Measurements from ENCODE around the gene RHEX.
"Not testable (repeated sequence)": the region's sequence is repeated elsewhere in the genome, so short reads cannot be mapped to it uniquely, and the experiment has no call there.

The RHEX gene

DNA sequence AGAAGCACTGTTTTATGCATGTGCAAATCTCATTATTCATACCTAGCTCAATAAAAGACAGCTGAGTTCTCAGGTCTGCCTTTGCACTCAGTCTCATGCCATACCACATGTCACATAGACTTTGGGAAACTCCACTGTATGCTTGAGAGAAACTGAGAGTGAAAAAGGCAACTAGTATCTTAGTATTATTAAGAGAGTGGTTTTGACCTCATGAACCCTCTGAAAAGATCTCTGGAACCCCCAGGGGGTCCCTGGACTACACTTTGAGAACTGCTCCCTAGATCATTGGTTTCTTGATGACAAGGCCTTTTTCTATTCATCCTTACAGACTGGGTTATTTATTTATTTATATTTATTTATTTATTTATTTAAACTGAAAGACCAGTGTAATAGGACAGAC lies 3.7 kb upstream of the RHEX start:
- DNase-seq (ENCODE audit: extremely low spot score) = peak; percentile 43
- POLR2A ChIA-PET = interaction anchor here (0.5 kb wide), 1 partner anchor 18 kb away, joined by 3 read pairs; no protein-coding TSS in a partner anchor
- TF ChIP-seq, protein P1, sequence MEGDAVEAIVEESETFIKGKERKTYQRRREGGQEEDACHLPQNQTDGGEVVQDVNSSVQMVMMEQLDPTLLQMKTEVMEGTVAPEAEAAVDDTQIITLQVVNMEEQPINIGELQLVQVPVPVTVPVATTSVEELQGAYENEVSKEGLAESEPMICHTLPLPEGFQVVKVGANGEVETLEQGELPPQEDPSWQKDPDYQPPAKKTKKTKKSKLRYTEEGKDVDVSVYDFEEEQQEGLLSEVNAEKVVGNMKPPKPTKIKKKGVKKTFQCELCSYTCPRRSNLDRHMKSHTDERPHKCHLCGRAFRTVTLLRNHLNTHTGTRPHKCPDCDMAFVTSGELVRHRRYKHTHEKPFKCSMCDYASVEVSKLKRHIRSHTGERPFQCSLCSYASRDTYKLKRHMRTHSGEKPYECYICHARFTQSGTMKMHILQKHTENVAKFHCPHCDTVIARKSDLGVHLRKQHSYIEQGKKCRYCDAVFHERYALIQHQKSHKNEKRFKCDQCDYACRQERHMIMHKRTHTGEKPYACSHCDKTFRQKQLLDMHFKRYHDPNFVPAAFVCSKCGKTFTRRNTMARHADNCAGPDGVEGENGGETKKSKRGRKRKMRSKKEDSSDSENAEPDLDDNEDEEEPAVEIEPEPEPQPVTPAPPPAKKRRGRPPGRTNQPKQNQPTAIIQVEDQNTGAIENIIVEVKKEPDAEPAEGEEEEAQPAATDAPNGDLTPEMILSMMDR (IDR thresholded peaks at IDR 0.05; ENCODE audit: control extremely low read depth, extremely low read depth, low read depth, missing control alignments) = no peak
- CTCF ChIA-PET = interaction anchor here (8.6 kb wide), 1 partner anchor 16 kb away, joined by 115 read pairs; no protein-coding TSS in a partner anchor

DNA sequence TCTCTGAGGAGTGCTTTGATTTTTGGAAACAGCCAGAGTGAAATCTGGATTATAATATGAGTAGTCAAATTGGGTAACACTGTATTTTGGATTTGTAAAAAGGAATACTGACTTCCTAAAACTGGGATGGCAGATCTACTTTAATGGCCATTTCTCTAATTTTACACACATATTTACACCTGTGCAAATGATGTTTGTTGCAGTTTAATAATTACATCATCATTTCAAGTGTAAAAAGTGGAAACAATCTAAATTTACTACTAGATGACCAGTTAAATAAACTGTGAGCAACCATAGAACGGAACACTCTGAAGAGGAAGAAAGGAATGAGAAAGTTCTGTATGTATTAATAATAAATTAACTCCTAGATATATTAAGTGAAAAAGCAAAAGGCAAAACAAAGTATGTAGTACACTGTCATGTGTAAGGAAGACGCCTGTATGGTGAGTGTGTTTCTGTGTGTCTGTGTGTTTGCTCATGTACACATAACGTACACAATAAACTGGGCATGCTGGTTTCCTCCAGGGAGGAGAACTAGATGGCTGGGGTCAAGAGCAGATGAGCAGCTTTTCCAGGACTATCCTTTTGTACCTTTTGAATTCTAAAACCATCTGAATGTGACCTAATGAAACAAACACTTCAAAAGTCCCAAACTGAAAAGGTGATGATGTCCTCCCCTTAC lies 2.9 kb upstream of the RHEX start:
- ChIA-PET CTCF (interaction anchor here (2.2 to 2.3 kb wide), 2 partner anchors 8 to 13 kb away, joined by 9 read pairs; no protein-coding TSS in a partner anchor), POLR2A (interaction anchor here (0.6 kb wide), 1 partner anchor 627 kb away, joined by 3 read pairs; no protein-coding TSS in a partner anchor)
- TF ChIP-seq, protein P1 (IDR thresholded peaks at IDR 0.05; ENCODE audit: control extremely low read depth, extremely low read depth, low read depth, missing control alignments) = no peak
- no peak for DNase-seq (ENCODE audit: extremely low spot score)

DNA sequence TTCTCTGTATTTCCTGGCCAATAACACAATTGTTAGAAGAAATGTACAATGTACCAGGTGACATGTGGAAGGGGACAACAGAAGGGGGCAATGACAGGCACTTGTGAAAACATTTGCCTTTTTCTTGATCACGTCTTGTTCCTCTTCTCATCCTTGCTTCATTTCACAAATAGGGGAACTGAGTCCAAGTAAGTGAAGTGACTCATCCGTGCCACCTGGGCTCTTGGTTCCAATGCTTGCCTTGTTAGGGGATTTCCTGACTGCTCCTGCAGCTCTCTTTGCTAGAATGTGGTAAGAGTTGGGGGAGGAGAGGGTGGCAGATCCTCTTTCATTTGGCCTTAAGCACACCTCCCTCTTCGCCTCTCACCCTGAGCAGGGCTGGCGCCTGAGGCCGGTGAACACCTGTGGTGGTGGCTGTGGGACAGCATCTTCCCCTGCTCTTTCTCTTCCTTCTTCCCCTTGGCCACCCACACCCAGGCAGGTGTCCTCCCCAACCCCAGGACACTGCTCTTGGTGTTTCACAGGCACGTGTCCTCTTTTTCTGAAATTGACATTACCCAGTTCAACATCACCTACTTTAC lies 2.2 kb upstream of the RHEX start:
- TF ChIP-seq, protein P1 (IDR thresholded peaks at IDR 0.05; ENCODE audit: control extremely low read depth, extremely low read depth, low read depth, missing control alignments) = no peak
- ChIA-PET POLR2A (interaction anchor here (0.6 kb wide), 1 partner anchor 626 kb away, joined by 3 read pairs; no protein-coding TSS in a partner anchor), CTCF (interaction anchor here (1.4 to 2.3 kb wide), 3 partner anchors 8 to 22 kb away, joined by 4 to 9 read pairs (median 9); no protein-coding TSS in a partner anchor)
- DNase-seq (ENCODE audit: extremely low spot score) = peak; percentile 63

DNA sequence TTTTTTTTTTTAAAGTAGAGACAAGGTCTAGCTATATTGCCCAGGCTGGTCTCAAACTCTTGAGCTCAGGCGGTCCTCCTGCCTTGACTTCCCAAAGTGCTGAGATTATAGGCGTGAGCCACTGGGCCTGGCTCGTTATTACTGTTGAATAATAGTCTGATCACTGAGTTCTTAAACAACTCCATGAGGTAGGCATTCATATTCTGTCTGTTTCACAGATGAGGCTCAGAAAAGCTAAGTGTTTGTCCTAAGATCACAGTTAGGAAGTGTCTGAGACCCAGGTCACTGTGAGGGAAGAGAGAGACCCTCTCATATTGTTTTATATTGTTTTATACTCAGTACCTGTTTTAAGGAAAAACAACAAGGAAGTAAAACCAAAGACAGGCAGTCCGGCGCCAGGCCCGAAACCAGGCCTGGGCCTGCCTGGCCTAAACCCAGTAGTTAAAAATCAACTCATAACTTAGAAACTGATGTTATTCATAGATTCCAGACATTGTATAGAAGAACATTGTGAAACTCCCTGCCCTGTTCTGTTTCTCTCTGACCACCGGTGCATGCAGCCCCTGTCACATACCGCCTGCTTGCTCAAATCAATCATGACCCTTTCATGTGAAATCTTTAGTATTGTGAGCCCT lies 625 bp upstream of the RHEX start:
- CTCF ChIA-PET = interaction anchor here (0.8 to 2.3 kb wide), 5 partner anchors 10 to 393 kb away, joined by 3 to 9 read pairs (median 4); no protein-coding TSS in a partner anchor
- POLR2A ChIA-PET; DNase-seq (ENCODE audit: extremely low spot score): not testable (repeated sequence)

DNA sequence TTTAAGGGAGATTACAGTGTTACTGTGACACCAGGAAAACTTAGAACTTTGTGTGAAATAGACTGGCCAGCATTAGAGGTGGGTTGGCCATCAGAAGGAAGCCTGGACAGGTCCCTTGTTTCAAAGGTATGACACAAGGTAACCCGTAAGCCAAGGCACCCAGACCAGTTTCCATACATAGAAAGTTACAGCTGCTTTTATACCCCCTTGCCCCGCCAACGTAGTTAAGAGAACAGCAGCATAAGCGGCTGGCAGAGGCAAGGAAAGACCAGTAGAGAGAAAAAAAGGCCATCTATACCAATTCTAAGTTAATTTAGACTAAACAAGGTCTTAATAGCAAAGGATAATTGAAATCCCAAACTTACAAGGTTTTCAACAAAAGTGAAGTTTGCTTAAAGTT lies 643 bp downstream of the RHEX start:
- DNase-seq (ENCODE audit: extremely low spot score); POLR2A ChIA-PET: not testable (repeated sequence)
- CTCF ChIA-PET = interaction anchor here (1.0 kb wide), 1 partner anchor 10 kb away, joined by 3 read pairs; no protein-coding TSS in a partner anchor

DNA sequence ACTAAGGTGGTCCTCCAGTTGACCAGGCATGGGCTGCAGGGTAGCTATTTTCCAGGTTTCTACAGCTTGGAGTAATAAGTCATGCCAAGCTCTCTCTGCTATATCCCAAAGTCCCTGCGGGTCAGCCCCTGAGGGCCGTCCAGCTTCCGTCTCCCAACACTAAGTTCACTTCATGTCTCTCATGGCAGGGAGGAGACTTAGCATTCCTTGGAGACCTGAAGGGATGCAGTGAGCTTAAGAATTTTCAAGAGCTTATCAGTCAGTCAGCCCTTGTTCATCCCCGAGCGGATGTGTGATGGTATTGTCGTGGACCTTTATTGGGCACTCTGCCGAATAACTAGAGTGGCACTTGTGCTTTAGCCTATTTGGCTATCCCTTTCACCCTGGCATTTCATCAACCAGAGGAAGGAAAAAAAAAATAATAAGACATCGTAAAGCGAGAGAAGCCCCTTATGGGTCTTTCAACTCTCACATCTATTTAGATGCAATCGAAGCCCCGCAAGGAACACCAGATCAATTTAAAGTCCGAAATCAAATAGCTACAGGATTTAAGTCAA lies 2.2 kb downstream of the RHEX start:
- DNase-seq (ENCODE audit: extremely low spot score); POLR2A ChIA-PET: not testable (repeated sequence)
- CTCF ChIA-PET = interaction anchor here (0.8 to 3.3 kb wide), 10 partner anchors 9 to 78 kb away, joined by 3 to 17 read pairs (median 4); no protein-coding TSS in a partner anchor

DNA sequence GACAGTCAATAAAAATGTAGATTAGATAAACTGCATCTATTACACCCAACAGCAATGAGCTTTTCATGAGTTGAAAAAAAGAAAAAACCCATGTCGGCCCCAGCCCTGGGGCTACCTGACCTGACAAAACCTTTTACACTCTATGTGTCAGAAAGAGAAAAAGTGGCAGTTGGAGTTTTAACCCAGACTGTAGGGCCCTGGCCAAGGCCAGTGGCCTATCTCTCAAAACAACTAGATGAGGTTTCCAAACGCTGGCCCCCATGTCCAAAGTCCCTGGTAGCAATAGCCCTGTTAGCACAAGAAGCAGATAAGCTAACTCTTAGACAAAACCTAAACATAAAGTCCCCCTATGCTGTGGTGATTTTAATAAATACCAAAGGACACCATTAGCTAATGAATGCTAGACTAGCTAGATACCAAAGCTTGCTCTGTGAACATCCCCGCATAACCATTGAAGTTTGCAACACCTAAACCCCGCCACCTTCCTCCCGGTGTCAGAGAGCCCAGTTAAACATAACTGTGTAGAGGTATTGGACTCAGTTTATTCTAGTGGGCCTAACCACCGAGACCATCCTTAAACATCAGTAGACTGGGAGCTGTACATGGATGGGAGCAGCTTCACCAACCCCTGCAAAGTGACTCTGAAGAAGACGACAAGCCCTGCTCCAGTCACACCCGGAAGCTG lies 2.8 kb downstream of the RHEX start:
- DNase-seq (ENCODE audit: extremely low spot score); POLR2A ChIA-PET: not testable (repeated sequence)
- CTCF ChIA-PET = interaction anchor here (1.2 to 3.3 kb wide), 10 partner anchors 9 to 79 kb away, joined by 3 to 17 read pairs (median 4); no protein-coding TSS in a partner anchor

DNA sequence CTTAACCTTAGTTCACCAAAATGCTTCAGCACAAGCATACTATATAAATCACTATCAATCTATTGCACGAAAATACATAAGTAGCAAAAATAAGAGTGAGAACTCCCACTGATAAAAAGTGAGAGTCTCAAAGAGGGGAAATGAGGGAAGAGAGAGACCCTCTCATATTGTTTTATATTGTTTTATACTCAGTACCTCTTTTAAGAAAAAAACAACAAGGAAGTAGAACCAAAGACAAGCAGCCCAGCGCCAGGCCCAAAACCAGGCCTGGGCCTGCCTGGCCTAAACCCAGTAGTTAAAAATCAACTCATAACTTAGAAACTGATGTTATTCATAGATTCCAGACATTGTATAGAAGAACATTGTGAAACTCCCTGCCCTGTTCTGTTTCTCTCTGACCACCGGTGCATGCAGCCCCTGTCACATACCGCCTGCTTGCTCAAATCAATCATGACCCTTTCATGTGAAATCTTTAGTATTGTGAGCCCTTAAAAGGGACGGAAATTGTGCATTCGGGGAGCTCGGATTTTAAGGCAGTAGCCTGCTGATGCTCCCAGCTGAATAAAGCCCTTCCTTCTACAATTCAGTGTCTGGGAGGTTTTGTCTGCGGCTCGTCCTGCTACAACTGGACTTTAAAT lies 5.4 kb downstream of the RHEX start:
- POLR2A ChIA-PET; DNase-seq (ENCODE audit: extremely low spot score): not testable (repeated sequence)
- CTCF ChIA-PET = interaction anchor here (1.1 to 2.4 kb wide), 3 partner anchors 24 to 605 kb away, joined by 3 to 14 read pairs (median 4); no protein-coding TSS in a partner anchor
